Trophoblast cell (in vitro differentiated cells and primary cell): Measurements from ENCODE around the gene BAX.
A peak's percentile ranks its signal among the peaks of the same experiment; 100 is the strongest.

Experiments
- DNase-seq, 2 donors: peaks; one replicate each; pipeline ENCODE4 v3.0.0-alpha.2; 2016
- H2AFZ ChIP-seq: 2 replicates; pipeline ENCODE4 v1.6.1; 2013; ENCODE audit warnings: low read length, moderate library complexity, mild to moderate bottlenecking; ENCODE audit not compliant: insufficient read depth, poor library complexity
- H2AK5ac ChIP-seq: 2 replicates; pipeline ENCODE4 v1.6.1; 2013; ENCODE audit warnings: mild to moderate bottlenecking, low read length
- H2BK120ac ChIP-seq: 2 replicates; pipeline ENCODE4 v1.6.1; 2013; ENCODE audit warnings: low read length, mild to moderate bottlenecking, moderate library complexity; ENCODE audit not compliant: insufficient read depth, poor library complexity
- H2BK12ac ChIP-seq: 2 replicates; pipeline ENCODE4 v1.6.1; 2013; ENCODE audit warnings: mild to moderate bottlenecking, low read length, moderate library complexity
- H2BK5ac ChIP-seq: 2 replicates; pipeline ENCODE4 v1.6.1; 2013; ENCODE audit warnings: low read length, low read depth, moderate library complexity, mild to moderate bottlenecking; ENCODE audit not compliant: poor library complexity
- H3K14ac ChIP-seq: 2 replicates; pipeline ENCODE4 v1.6.1; 2013; ENCODE audit warnings: mild to moderate bottlenecking, low read length
- H3K18ac ChIP-seq: 2 replicates; pipeline ENCODE4 v1.6.1; 2013; ENCODE audit warnings: mild to moderate bottlenecking, low read length
- H3K23ac ChIP-seq: 2 replicates; pipeline ENCODE4 v1.6.1; 2013; ENCODE audit warnings: low read length
- H3K27ac ChIP-seq: 2 replicates; pipeline ENCODE4 v1.5.1; 2013; ENCODE audit warnings: low read depth, mild to moderate bottlenecking, inconsistent platforms, low read length, moderate library complexity
- H3K27me3 ChIP-seq: 2 replicates; pipeline ENCODE4 v1.6.1; 2013; ENCODE audit warnings: inconsistent platforms, mild to moderate bottlenecking, low read length, moderate library complexity; ENCODE audit not compliant: insufficient read depth
- H3K36me3 ChIP-seq, 2 experiments: 1 replicate in 1 of 2; 2 replicates in 1 of 2; pipeline ENCODE4 v1.6.1; 2013; ENCODE audit warnings: low read length in 2 of 2, mild to moderate bottlenecking in 2 of 2, moderate library complexity in 1 of 2; ENCODE audit not compliant: insufficient read depth in 2 of 2, control insufficient read depth in 1 of 2
- H3K4ac ChIP-seq: 2 replicates; pipeline ENCODE4 v1.6.1; 2013; ENCODE audit warnings: low read depth, mild to moderate bottlenecking, low read length, moderate library complexity
- H3K4me1 ChIP-seq, 2 experiments: 1 replicate in 1 of 2; 2 replicates in 1 of 2; pipeline ENCODE4 v1.6.1; 2013; ENCODE audit warnings: low read length in 2 of 2, mild to moderate bottlenecking in 2 of 2, moderate library complexity in 1 of 2; ENCODE audit not compliant: insufficient read depth in 2 of 2, control insufficient read depth in 1 of 2
- H3K4me2 ChIP-seq: 2 replicates; pipeline ENCODE4 v1.6.1; 2013; ENCODE audit warnings: inconsistent platforms, mild to moderate bottlenecking, low read length, moderate library complexity
- H3K4me3 ChIP-seq: 2 replicates; pipeline ENCODE4 v1.5.1; 2013; ENCODE audit warnings: mild to moderate bottlenecking, low read depth, low read length, inconsistent platforms
- H3K79me1 ChIP-seq: one replicate; pipeline ENCODE4 v1.6.1; 2013; ENCODE audit warnings: low read length
- H3K79me2 ChIP-seq: 2 replicates; pipeline ENCODE4 v1.6.1; 2013; ENCODE audit warnings: low read length, mild to moderate bottlenecking; ENCODE audit not compliant: control insufficient read depth, insufficient read depth, poor library complexity
- H3K9ac ChIP-seq: 2 replicates; pipeline ENCODE4 v1.6.1; 2013; ENCODE audit warnings: mild to moderate bottlenecking, low read length
- H3K9me3 ChIP-seq: 2 replicates; pipeline ENCODE4 v1.6.1; 2013; ENCODE audit warnings: low read depth, mild to moderate bottlenecking, control low read depth, inconsistent platforms, low read length; ENCODE audit not compliant: insufficient read depth
- H4K12ac ChIP-seq: 2 replicates; pipeline ENCODE4 v1.6.1; 2013; ENCODE audit warnings: low read depth, mild to moderate bottlenecking, low read length, moderate library complexity
- H4K8ac ChIP-seq: 2 replicates; pipeline ENCODE4 v1.6.1; 2013; ENCODE audit warnings: low read depth, mild to moderate bottlenecking, low read length, moderate library complexity
- H4K91ac ChIP-seq: one replicate; pipeline ENCODE4 v1.6.1; 2013; ENCODE audit warnings: low read depth, mild to moderate bottlenecking, low read length, moderate library complexity
- WGBS: extraction: QIAGEN DNeasy Blood & Tissue Kit; methylation state at CpG from one replicate; pipeline ENCODE4 v1.1.7; 2013; ENCODE audit warnings: missing lambda C conversion rate; ENCODE audit not compliant: insufficient read length, insufficient coverage; ENCODE audit errors: extremely low coverage; 5-methylcytosine and 5-hydroxymethylcytosine counted together

Gene BAX

GRCh38 chr19:48968813-48969218 is 14.1 kb downstream of the BAX start:
- no peaks in the 10 kb centered on the region for H3K9me3 ChIP-seq
- no peak overlapping the region for H2AFZ ChIP-seq
- H4K91ac ChIP-seq: no peak overlapping the region
- no peak overlapping the region for H3K9ac ChIP-seq
- peaks cover 44 to 45% of the 10 kb centered on the region in 2 experiments for H3K36me3 ChIP-seq
- H3K18ac ChIP-seq: no peak overlapping the region
- H3K79me2 ChIP-seq: peaks cover 10% of the 10 kb centered on the region
- H2AK5ac ChIP-seq: no peak overlapping the region
- H2BK12ac ChIP-seq: no peak overlapping the region
- H3K4me1 ChIP-seq: peaks cover 10 to 12% of the 10 kb centered on the region in 2 experiments
- H3K23ac ChIP-seq: no peak overlapping the region
- DNase-seq: no peak
- no peak overlapping the region for H3K27ac ChIP-seq
- H4K12ac ChIP-seq: no peak overlapping the region
- WGBS: no CpG with 5 or more reads among the region's 15 CpGs
- no peak overlapping the region for H3K4me2 ChIP-seq
- H3K4me3 ChIP-seq: no peak overlapping the region
- H3K79me1 ChIP-seq: peaks cover 16% of the 10 kb centered on the region
- no peak overlapping the region for H4K8ac ChIP-seq
- H2BK5ac ChIP-seq: no peak overlapping the region
- no peak overlapping the region for H3K14ac ChIP-seq
- no peaks in the 10 kb centered on the region for H3K27me3 ChIP-seq
- no peak overlapping the region for H3K4ac ChIP-seq
- no peak overlapping the region for H2BK120ac ChIP-seq

DNA sequence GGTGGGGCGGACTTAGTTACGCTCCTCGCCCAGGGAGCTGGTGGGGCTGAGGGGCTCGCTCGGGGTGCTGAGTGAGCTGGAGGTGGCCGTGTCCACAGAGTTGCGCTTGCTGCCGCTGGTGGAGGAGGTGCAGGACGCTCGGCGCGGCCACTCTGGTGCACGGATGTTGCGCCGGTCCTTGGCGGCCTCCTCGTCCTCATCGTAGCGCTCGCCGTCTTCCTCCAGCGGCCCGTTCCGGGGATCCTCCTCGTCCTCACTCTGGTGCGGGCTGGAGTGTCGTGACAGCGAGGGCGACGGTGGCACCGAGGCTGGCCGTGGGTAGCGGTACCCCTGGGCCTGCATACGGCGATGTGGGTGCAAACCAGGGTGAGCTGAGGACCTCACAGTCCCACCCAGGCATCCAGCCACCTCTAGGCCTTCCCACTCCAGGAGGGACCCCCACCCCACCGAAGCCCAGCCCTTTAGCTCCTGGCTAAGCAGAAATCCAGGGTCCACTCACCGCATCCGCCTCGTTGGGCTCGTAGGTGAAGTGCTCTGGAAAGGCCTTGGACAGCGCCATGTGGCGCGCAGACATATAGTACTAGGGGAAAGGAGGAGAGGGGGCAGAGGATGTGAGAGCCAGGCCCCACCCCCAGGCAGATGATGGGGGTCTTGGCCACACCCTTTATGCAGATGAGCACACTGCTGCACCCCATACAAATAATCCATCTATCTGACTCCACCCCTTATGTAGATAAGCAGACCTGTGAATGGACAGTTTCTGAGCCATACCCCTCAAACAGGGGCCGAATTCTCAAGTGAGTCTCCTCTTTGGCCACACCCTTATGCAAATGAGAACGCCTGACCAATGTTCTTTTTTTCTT is 14.8 kb downstream of the BAX start:
- H4K12ac ChIP-seq: no peak overlapping the region
- H4K8ac ChIP-seq: no peak overlapping the region
- no peak overlapping the region for H2BK120ac ChIP-seq
- H3K27me3 ChIP-seq: no peaks in the 10 kb centered on the region
- WGBS: no CpG with 5 or more reads among the region's 45 CpGs
- H2BK12ac ChIP-seq: no peak overlapping the region
- H3K23ac ChIP-seq: no peak overlapping the region
- H3K18ac ChIP-seq: no peak overlapping the region
- no peak overlapping the region for H3K4ac ChIP-seq
- H4K91ac ChIP-seq: no peak overlapping the region
- H2BK5ac ChIP-seq: no peak overlapping the region
- H2AFZ ChIP-seq: no peak overlapping the region
- H3K4me2 ChIP-seq: no peak overlapping the region
- no peak overlapping the region for H3K4me3 ChIP-seq
- no peak overlapping the region for H3K9ac ChIP-seq
- H3K27ac ChIP-seq: no peak overlapping the region
- H3K79me2 ChIP-seq: peaks cover 7% of the 10 kb centered on the region
- no peaks in the 10 kb centered on the region for H3K9me3 ChIP-seq
- H3K79me1 ChIP-seq: peaks cover 9% of the 10 kb centered on the region
- H3K36me3 ChIP-seq: peaks cover 51 to 52% of the 10 kb centered on the region in 2 experiments
- DNase-seq: no peak
- no peak overlapping the region for H2AK5ac ChIP-seq
- peaks cover 3 to 5% of the 10 kb centered on the region in 2 experiments for H3K4me1 ChIP-seq
- H3K14ac ChIP-seq: no peak overlapping the region

- H3K79me2 ChIP-seq: peaks cover 7% of the 10 kb centered on the region
- H3K14ac ChIP-seq: no peak overlapping the region
- H3K4me3 ChIP-seq: no peak overlapping the region
- no peak overlapping the region for H3K4me2 ChIP-seq
- H3K23ac ChIP-seq: no peak overlapping the region
- no peak overlapping the region for H3K18ac ChIP-seq
- H2BK120ac ChIP-seq: no peak overlapping the region
- peaks cover 0 to 3% of the 10 kb centered on the region in 2 experiments for H3K4me1 ChIP-seq
- DNase-seq: no peak
- H2BK5ac ChIP-seq: no peak overlapping the region
- H2AK5ac ChIP-seq: no peak overlapping the region
- H3K27ac ChIP-seq: no peak overlapping the region
- no CpG with 5 or more reads among the region's 23 CpGs for whole genome bisulfite sequencing
- H4K91ac ChIP-seq: no peak overlapping the region
- no peaks in the 10 kb centered on the region for H3K27me3 ChIP-seq
- no peak overlapping the region for H3K4ac ChIP-seq
- H4K12ac ChIP-seq: no peak overlapping the region
- no peak overlapping the region for H2BK12ac ChIP-seq
- no peak overlapping the region for H2AFZ ChIP-seq
- H3K79me1 ChIP-seq: peaks cover 5% of the 10 kb centered on the region
- H3K9me3 ChIP-seq: no peaks in the 10 kb centered on the region
- H4K8ac ChIP-seq: no peak overlapping the region
- H3K36me3 ChIP-seq: peaks cover 53 to 56% of the 10 kb centered on the region in 2 experiments
- H3K9ac ChIP-seq: no peak overlapping the region
Measured at GRCh38 chr19:48970139-48970766, 15.6 kb downstream of the BAX start.

DNA sequence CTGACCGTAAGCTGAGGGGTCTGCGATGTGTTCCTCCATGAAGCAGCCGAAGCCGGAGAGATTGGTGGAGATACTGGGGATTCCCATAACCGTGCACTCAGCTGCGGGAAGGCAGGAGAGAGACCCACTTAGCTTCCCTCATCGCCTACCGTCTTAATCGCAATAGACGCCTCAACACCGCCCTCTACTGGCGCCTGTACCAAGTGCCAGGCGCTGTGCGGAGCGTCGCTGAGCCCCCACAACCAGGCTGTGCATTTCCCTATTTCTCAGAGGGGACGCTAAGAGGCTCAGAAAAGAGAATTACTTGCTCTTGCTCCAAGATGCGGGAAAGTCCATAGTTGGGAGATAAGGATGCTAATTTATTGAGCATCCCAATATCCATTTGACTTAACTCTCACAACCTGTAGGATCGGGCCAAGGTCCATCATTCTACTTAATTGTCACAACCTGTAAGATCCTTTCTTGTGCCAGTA is 16.3 kb downstream of the BAX start:
- no peaks in the 10 kb centered on the region for H3K79me1 ChIP-seq
- no peak overlapping the region for H4K8ac ChIP-seq
- H3K23ac ChIP-seq: no peak overlapping the region
- H3K9ac ChIP-seq: no peak overlapping the region
- WGBS: no CpG with 5 or more reads among the region's 19 CpGs
- H3K18ac ChIP-seq: no peak overlapping the region
- H2BK120ac ChIP-seq: no peak overlapping the region
- H3K36me3 ChIP-seq: peaks cover 55% of the 10 kb centered on the region in 2 experiments
- no peak overlapping the region for H3K27ac ChIP-seq
- H3K9me3 ChIP-seq: no peaks in the 10 kb centered on the region
- H3K27me3 ChIP-seq: no peaks in the 10 kb centered on the region
- H3K79me2 ChIP-seq: peaks cover 1% of the 10 kb centered on the region
- no peak overlapping the region for H4K12ac ChIP-seq
- no peak overlapping the region for H4K91ac ChIP-seq
- no peak overlapping the region for H2BK12ac ChIP-seq
- H2AFZ ChIP-seq: no peak overlapping the region
- peaks cover 0 to 3% of the 10 kb centered on the region in 2 experiments for H3K4me1 ChIP-seq
- H3K4me2 ChIP-seq: no peak overlapping the region
- no peak overlapping the region for H3K4me3 ChIP-seq
- H3K4ac ChIP-seq: no peak overlapping the region
- H3K14ac ChIP-seq: no peak overlapping the region
- no peak overlapping the region for H2AK5ac ChIP-seq
- H2BK5ac ChIP-seq: no peak overlapping the region
- DNase-seq: peak; percentile 82 to 94
